Fibroblast of mammary gland (primary cell): ENCODE data around the gene PDS5B.
A peak's percentile ranks its signal among the peaks of the same experiment; 100 is the strongest.

Experiments
- DNase-seq: peaks from one replicate; pipeline ENCODE4 v3.0.0-alpha.2; 2010; ENCODE audit warnings: low read depth
- H3K4me3 ChIP-seq: 2 replicates; pipeline ENCODE4 v1.5.1; 2011; ENCODE audit warnings: low read depth, mild to moderate bottlenecking, low read length, moderate library complexity; ENCODE audit not compliant: control insufficient read depth
- CTCF ChIP-seq: conservative IDR thresholded peaks from 2 replicates; pipeline ENCODE4 v1.5.1; 2011; ENCODE audit warnings: low read depth, low read length, inconsistent platforms; ENCODE audit not compliant: control insufficient read depth, insufficient read depth

PDS5B gene

DNA sequence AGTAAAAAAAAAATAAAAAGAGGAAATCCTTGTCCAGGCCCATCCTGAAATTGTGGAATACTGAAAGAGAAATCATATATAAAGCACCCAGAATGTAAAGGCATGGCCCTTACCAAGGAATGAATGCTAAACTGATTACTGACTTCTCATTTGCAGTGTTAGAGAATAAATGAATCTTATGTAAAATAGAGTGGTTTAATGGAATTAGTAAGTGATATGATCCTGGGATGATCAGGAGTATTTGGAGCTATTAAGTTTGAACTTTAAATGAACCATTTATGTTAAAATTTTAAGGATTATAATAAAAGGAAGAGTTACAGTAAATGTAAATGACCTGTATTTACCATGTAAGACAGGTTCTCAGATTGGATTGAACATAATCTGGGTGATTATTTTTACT is 75.4 kb downstream of the PDS5B start:
- H3K4me3 ChIP-seq, result no peak overlapping the region
- no peak for DNase-seq
- TF ChIP-seq CTCF, result no peak

DNA sequence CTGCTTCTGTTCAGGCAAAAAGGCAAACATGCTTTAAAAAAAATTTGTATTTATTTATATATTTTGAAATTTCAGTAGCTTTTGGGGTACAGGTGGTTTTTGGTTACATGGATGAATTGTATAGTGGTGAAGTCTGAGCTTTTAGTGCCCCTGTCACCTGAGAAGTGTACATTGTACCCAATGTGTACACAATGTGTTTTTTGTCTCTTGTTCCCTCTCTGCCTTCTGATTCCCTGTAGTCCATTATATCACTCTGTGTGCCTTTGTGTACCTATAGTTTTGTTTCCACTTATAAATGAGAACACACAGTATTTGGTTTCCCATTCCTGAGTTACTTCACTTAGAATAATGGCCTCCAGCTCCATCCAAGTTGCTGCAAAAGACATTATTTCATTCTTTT is 77.4 kb downstream of the PDS5B start:
- no peak overlapping the region for H3K4me3 ChIP-seq
- no peak for DNase-seq
- no peak for TF ChIP-seq CTCF

- TF ChIP-seq CTCF, result no peak
- DNase-seq, result no peak
- no peak overlapping the region for H3K4me3 ChIP-seq
Measured at GRCh38 chr13:32666990-32667571, 80.8 kb downstream of the PDS5B start.

DNA sequence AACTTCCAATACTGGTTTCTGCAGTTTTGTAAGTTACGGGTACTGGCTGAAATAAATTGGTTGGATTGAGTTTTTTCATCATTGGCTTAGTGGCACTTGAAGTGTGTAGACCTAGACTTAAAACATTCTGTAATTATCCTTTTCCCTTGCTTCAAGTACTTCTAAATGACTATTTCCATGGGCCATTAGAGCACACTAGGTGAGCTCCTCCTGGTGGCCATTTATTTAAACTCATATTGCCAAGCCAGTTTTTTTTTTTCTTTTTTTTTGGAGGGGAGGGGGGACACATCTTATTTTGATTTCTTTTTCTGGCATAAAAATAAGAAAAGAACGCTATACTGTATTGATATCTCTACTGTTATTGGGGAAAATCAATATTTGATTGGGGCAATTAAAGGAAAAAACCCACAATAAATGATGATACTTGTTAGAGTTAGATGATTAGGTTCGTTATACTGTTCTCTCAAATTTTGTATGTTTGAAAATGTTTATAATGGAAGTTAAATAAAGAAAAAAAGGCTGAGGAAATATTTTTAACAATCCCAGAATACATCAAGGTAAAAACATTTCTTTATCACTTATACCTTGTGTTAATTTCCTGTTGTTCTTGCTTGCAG is 82.9 kb downstream of the PDS5B start:
- DNase-seq, result peak; percentile 68
- H3K4me3 ChIP-seq, result no peak overlapping the region
- TF ChIP-seq CTCF, result peak; percentile 83

DNA sequence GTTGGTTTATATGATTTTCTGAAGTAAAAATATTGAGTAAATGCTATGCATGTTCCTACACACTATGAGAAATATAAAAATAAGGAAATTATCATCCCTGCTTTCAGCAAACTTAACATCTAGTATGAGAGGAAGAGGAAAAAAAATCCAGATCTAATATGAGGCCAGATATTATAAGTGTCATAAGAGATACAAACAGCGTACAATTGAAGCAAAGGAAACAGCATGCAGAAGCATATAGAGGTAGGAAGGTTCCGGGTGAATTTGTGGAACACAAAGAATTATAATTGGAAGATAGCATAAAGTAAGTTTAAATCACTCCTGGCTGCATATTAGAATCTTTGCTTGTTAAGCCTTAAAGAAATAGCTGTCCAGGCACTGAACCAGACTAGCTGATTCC is 88.3 kb downstream of the PDS5B start:
- no peak for DNase-seq
- TF ChIP-seq CTCF, result no peak
- no peak overlapping the region for H3K4me3 ChIP-seq

GRCh38 chr13:32676242-32676641 is 90.0 kb downstream of the PDS5B start:
- TF ChIP-seq CTCF, result no peak
- no peak overlapping the region for H3K4me3 ChIP-seq
- no peak for DNase-seq
